Measurements from ENCODE around the gene ECHS1. TPM values are rescaled to one million over a fixed set of nuclear protein-coding genes. Genes with fewer than 3 reads are reported as not detected.

ECHS1 gene
- total RNA-seq, 1 donor from 2014 or later, result 106 TPM

- Mint-ChIP-seq H3K9me3 (no peaks in the 10 kb centered on the region), H3K4me1 (ENCODE audit: unreplicated experiment) (peaks cover 9% of the 10 kb centered on the region), H3K27ac (no peak overlapping the region), H3K36me3 (peaks cover 8% of the 10 kb centered on the region), H3K4me3 (peak overlapping the region; percentile 98), H3K27me3 (no peaks in the 10 kb centered on the region)
- TF ChIP-seq CTCF (conservative IDR thresholded peaks at IDR 0.05), result no peak
- DNase-seq (ENCODE audit: extremely low spot score, unreplicated experiment), result peak; percentile 60
Measured at GRCh38 chr10:133396035-133396624, 23.0 kb upstream of the ECHS1 start.

GRCh38 chr10:133394801-133395221 is 21.7 kb upstream of the ECHS1 start:
- Mint-ChIP-seq H3K9me3 (no peaks in the 10 kb centered on the region), H3K4me1 (ENCODE audit: unreplicated experiment) (peaks cover 9% of the 10 kb centered on the region), H3K27me3 (no peaks in the 10 kb centered on the region), H3K4me3 (peak overlapping the region; percentile 98), H3K27ac (peak overlapping the region; percentile 96), H3K36me3 (peaks cover 8% of the 10 kb centered on the region)
- no peak for DNase-seq (ENCODE audit: extremely low spot score, unreplicated experiment)
- no peak for TF ChIP-seq CTCF (conservative IDR thresholded peaks at IDR 0.05)

- Mint-ChIP-seq H3K9me3 (no peaks in the 10 kb centered on the region), H3K27me3 (no peaks in the 10 kb centered on the region), H3K4me3 (peak within 1 kb of the TSS; percentile 98)
Measured at GRCh38 chr10:133394064-133394663, 21.0 kb upstream of the ECHS1 start, which contains the start of gene MTG1. Gene MTG1, plus strand, starts transcription at chr10:133394157. Its CDS starts 64 bp downstream, at chr10:133394221.

GRCh38 chr10:133393401-133394063 is 20.4 kb upstream of the ECHS1 start:
- Mint-ChIP-seq H3K27me3 (no peaks in the 10 kb centered on the region), H3K4me3 (peak overlapping the region; percentile 98), H3K27ac (peak overlapping the region; percentile 73), H3K36me3 (peaks cover 8% of the 10 kb centered on the region), H3K9me3 (no peaks in the 10 kb centered on the region), H3K4me1 (ENCODE audit: unreplicated experiment) (peaks cover 9% of the 10 kb centered on the region)
- DNase-seq (ENCODE audit: extremely low spot score, unreplicated experiment), result no peak
- TF ChIP-seq CTCF (conservative IDR thresholded peaks at IDR 0.05), result no peak

More at GRCh38 chr10:133394064-133394663, 21.0 kb upstream of the ECHS1 start, which contains the start of gene MTG1:
- Mint-ChIP-seq H3K36me3 (peaks cover 8% of the 10 kb centered on the region), H3K4me1 (ENCODE audit: unreplicated experiment) (peaks cover 9% of the 10 kb centered on the region), H3K27ac (peak within 1 kb of the TSS; percentile 96)
- peak; percentile 97 for DNase-seq (ENCODE audit: extremely low spot score, unreplicated experiment)
- TF ChIP-seq CTCF (conservative IDR thresholded peaks at IDR 0.05), result peak; percentile 38

GRCh38 chr10:133391761-133392518 is 18.8 kb upstream of the ECHS1 start:
- H3K4me1 Mint-ChIP-seq (ENCODE audit: unreplicated experiment), result peaks cover 9% of the 10 kb centered on the region
- H3K9me3 Mint-ChIP-seq, result no peaks in the 10 kb centered on the region
- H3K36me3 Mint-ChIP-seq, result peaks cover 3% of the 10 kb centered on the region
- no peak overlapping the region for H3K27ac Mint-ChIP-seq
- DNase-seq (ENCODE audit: extremely low spot score, unreplicated experiment), result no peak
- H3K27me3 Mint-ChIP-seq, result no peaks in the 10 kb centered on the region
- H3K4me3 Mint-ChIP-seq, result no peak overlapping the region
- no peak for TF ChIP-seq CTCF (conservative IDR thresholded peaks at IDR 0.05)
